ENCODE measurements around the gene ISCA2. TPM values are rescaled to one million over a fixed set of nuclear protein-coding genes. Genes with fewer than 3 reads are reported as not detected.

Gene ISCA2, protein sequence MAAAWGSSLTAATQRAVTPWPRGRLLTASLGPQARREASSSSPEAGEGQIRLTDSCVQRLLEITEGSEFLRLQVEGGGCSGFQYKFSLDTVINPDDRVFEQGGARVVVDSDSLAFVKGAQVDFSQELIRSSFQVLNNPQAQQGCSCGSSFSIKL
- 24.7 TPM for total RNA-seq

DNA sequence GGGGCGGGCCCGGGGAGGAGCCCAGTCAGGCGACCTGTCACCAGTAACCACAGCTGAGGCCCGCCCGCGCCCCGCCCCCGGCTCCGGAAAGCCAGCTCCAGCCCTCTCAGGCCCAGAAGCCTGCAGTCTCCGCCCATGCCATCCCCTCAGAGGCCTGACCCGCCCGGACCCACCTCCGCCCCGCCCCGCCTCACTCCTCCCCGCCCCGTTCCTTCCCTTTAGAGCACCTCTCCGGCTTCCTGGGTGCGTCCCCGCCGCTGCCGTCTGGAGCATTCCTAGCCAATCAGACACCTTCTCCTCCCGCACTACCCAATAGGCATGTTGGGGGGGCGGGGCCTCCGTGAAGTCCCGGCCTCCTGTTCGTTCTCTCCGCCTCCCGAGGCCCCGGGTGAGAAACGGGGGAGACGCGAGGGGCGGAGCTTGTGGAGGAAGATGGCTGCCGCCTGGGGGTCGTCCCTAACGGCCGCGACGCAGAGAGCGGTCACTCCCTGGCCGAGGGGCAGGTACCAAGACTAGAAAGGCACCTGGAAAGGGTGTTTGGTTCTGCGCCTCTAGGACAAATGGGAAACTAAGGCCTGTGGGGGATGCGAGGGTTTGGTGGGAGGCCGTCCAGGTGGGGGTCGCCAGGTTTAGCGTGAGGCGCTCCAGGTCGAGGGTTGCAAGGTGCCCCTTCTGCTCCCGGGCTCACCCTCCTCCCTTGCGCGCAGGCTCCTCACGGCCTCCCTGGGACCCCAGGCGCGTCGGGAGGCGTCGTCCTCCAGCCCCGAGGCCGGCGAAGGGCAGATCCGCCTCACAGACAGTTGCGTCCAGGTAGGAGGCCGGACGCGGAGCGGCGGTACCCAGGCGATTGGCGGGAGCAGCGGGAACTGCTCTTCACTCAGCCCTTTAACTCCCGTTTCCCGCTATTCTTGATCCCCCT lies at the start of gene ISCA2:
ISCA2 (plus strand) TSS at position 423 of the 919 bp plus-strand sequence; CDS start at position 433, 10 bp downstream.

GRCh38 chr14:74492776-74493342 lies 706 bp upstream of the ISCA2 start, which contains the start of gene NPC2:
NPC2 (minus strand) TSS chr14:74493305; CDS start chr14:74493274, 31 bp downstream.

Other genes starting within 250 kb of the ISCA2 start
- 56.3 TPM for gene ABCD4, start 190.8 kb upstream of the ISCA2 start, total RNA-seq
- not detected for gene VRTN, start 145.3 kb upstream of the ISCA2 start, total RNA-seq
- gene SYNDIG1L, start 67.6 kb upstream of the ISCA2 start, total RNA-seq, result 1.3 TPM
- 16.6 TPM for gene NPC2, start 460 bp upstream of the ISCA2 start, total RNA-seq
- gene LTBP2, start 118.5 kb downstream of the ISCA2 start, total RNA-seq, result 0.94 TPM
- gene AREL1, start 219.3 kb downstream of the ISCA2 start, total RNA-seq, result 70.1 TPM
- gene FCF1, start 219.4 kb downstream of the ISCA2 start, total RNA-seq, result 21.0 TPM